ENCODE data around the gene DBP. TPM values are rescaled to one million over a fixed set of nuclear protein-coding genes. Genes with fewer than 3 reads are reported as not detected.
"Not testable (repeated sequence)": the region's sequence is repeated elsewhere in the genome, so short reads cannot be mapped to it uniquely, and the experiment has no call there.

DBP gene
- 10 to 100 TPM; 14.3 to 52.7 TPM for total RNA-seq

- DNase-seq (ENCODE audit: low spot score), result no peak
- TF ChIP-seq CTCF (IDR thresholded peaks at IDR 0.05) (peak in 2 of 4 experiments; percentile 15 to 44), POLR2AphosphoS5 (IDR thresholded peaks at IDR 0.05) (no peak), POLR2A (IDR thresholded peaks at IDR 0.05) (peak; percentile 69)
- H3K9me3 ChIP-seq, result no peaks in the 10 kb centered on the region
- peaks cover 15% of the 10 kb centered on the region for H3K4me1 ChIP-seq (replicated peaks)
- whole genome bisulfite sequencing, result 0% methylated on average over 23 of the region's 40 CpGs
- H3K36me3 ChIP-seq, result no peaks in the 10 kb centered on the region
- peak within 1 kb of the TSS; percentile 72 to 77 for H3K4me3 ChIP-seq
- intact Hi-C loops (cut with DNase I), result no loop called here
- peak within 1 kb of the TSS; percentile 98 to 99 for H3K27ac ChIP-seq
- no peaks in the 10 kb centered on the region for H3K27me3 ChIP-seq (replicated peaks; ENCODE audit: insufficient read depth)
Observed at GRCh38 chr19:48636859-48637448, at the start of gene DBP. Gene DBP, minus strand, starts transcription at chr19:48637379. Its CDS starts 385 bp downstream, at chr19:48636994.

- intact Hi-C loops (cut with DNase I); H3K4me3 ChIP-seq; H3K4me1 ChIP-seq (replicated peaks); H3K9me3 ChIP-seq; H3K27me3 ChIP-seq (replicated peaks; ENCODE audit: insufficient read depth); DNase-seq (ENCODE audit: low spot score); H3K36me3 ChIP-seq; H3K27ac ChIP-seq: not testable (repeated sequence)
- WGBS, result 94% methylated on average over 7 of the region's 7 CpGs
Observed at GRCh38 chr19:48686637-48687036, 49.5 kb upstream of the DBP start.

GRCh38 chr19:48686088-48686487 lies 48.9 kb upstream of the DBP start:
- Histone ChIP-seq H3K27ac (no peak overlapping the region), H3K27me3 (replicated peaks; ENCODE audit: insufficient read depth) (no peaks in the 10 kb centered on the region), H3K4me1 (replicated peaks) (no peaks in the 10 kb centered on the region), H3K36me3 (no peaks in the 10 kb centered on the region), H3K4me3 (no peak overlapping the region), H3K9me3 (no peaks in the 10 kb centered on the region)
- DNase-seq (ENCODE audit: low spot score), result no peak
- intact Hi-C loops (cut with DNase I), result no loop called here
- WGBS, result 79% methylated on average over 3 of the region's 3 CpGs
- TF ChIP-seq CTCF (IDR thresholded peaks at IDR 0.05) (no peak), POLR2AphosphoS5 (IDR thresholded peaks at IDR 0.05) (no peak), POLR2A (IDR thresholded peaks at IDR 0.05) (no peak)

DNA sequence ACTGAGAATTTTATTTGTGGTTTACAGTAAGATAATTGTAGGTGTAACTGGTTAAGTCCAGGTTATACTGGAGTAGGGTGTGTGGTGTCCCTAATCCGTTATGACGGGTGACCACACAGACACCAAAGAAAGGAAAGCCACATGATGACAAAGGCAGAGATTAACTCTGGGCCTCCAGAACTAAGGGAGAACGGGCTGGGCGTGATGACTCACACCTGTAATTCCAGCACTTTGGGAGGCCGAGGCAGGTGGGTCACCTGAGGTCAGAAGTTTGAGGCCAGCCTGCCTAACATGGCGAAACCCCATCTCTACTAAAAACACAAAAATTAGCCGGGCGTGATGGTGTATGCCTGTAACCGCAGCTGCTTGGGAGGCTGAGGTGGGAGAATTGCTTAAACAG lies 48.4 kb upstream of the DBP start:
- no peaks in the 10 kb centered on the region for H3K36me3 ChIP-seq
- H3K9me3 ChIP-seq, result no peaks in the 10 kb centered on the region
- intact Hi-C loops (cut with DNase I), result no loop called here
- WGBS, result 78% methylated on average over 9 of the region's 9 CpGs
- DNase-seq (ENCODE audit: low spot score), result no peak
- TF ChIP-seq POLR2AphosphoS5 (IDR thresholded peaks at IDR 0.05) (no peak), CTCF (IDR thresholded peaks at IDR 0.05) (no peak), POLR2A (IDR thresholded peaks at IDR 0.05) (no peak)
- no peak overlapping the region for H3K4me3 ChIP-seq
- no peaks in the 10 kb centered on the region for H3K4me1 ChIP-seq (replicated peaks)
- H3K27ac ChIP-seq, result peak overlapping the region in 1 of 2 donors; percentile 43
- H3K27me3 ChIP-seq (replicated peaks; ENCODE audit: insufficient read depth), result no peaks in the 10 kb centered on the region

- H3K4me3 ChIP-seq, result no peak overlapping the region
- H3K27ac ChIP-seq, result no peak overlapping the region
- intact Hi-C loops (cut with DNase I), result no loop called here
- H3K36me3 ChIP-seq, result no peaks in the 10 kb centered on the region
- no peaks in the 10 kb centered on the region for H3K4me1 ChIP-seq (replicated peaks)
- TF ChIP-seq POLR2AphosphoS5 (IDR thresholded peaks at IDR 0.05) (peak; percentile 21), POLR2A (IDR thresholded peaks at IDR 0.05) (no peak), CTCF (IDR thresholded peaks at IDR 0.05) (no peak)
- H3K27me3 ChIP-seq (replicated peaks; ENCODE audit: insufficient read depth), result no peaks in the 10 kb centered on the region
- DNase-seq (ENCODE audit: low spot score), result no peak
- WGBS, result 39% methylated on average over 11 of the region's 11 CpGs
- no peaks in the 10 kb centered on the region for H3K9me3 ChIP-seq
Observed at GRCh38 chr19:48683349-48683748, 46.2 kb upstream of the DBP start.

Data from prostate gland (tissue), 2 donors.